ENCODE results near the gene ADK. TPM values are rescaled to one million over a fixed set of nuclear protein-coding genes. Genes with fewer than 3 reads are reported as not detected.

The ADK gene
- total RNA-seq, 2 experiments from 2014 or later: 26.4 to 31.1 TPM

- ChIA-PET CTCF (ENCODE audit: unreplicated experiment) (no interaction called here), POLR2A (interaction anchor here (0.7 to 1.8 kb wide), 3 partner anchors 12 to 415 kb away, joined by 3 to 4 read pairs (median 4); no protein-coding TSS in a partner anchor)
- H3K4me1 ChIP-seq (ENCODE audit: insufficient read depth, low read length, poor library complexity, severe bottlenecking): no peaks in the 10 kb centered on the region
- H3K4me3 ChIP-seq (ENCODE audit: low read depth, low read length, poor library complexity, severe bottlenecking): no peak overlapping the region
- no peak overlapping the region for H3K4me2 ChIP-seq (ENCODE audit: low read length)
- DNase-seq (ENCODE audit: low spot score): no peak
- H3K79me2 ChIP-seq (ENCODE audit: insufficient read depth, low read depth, low read length): no peaks in the 10 kb centered on the region
- H3K36me3 ChIP-seq (ENCODE audit: insufficient read depth, low read length): peaks cover 5% of the 10 kb centered on the region
- intact Hi-C loops (cut with micrococcal nuclease; ENCODE audit: unreplicated experiment): no loop called here
- H3K27ac ChIP-seq (ENCODE audit: low read depth, low read length, poor library complexity, severe bottlenecking): no peak overlapping the region
- TF ChIP-seq EZH2phosphoT487 (IDR thresholded peaks at IDR 0.05; ENCODE audit: borderline replicate concordance, low read depth, low read length): no peak
- no peak for TF ChIP-seq CTCF (conservative IDR thresholded peaks at IDR 0.05; ENCODE audit: low read length)
- no peak overlapping the region for H2AFZ ChIP-seq (ENCODE audit: low read length)
- no peaks in the 10 kb centered on the region for H3K9me2 ChIP-seq (ENCODE audit: insufficient read depth, low read length)
- BruUV-seq (replicated peaks): no TSS peak
- H3K9me3 ChIP-seq (ENCODE audit: low read length): no peaks in the 10 kb centered on the region; the same call in 1 of the 2 replicates
- no peaks in the 10 kb centered on the region for H4K20me1 ChIP-seq (ENCODE audit: insufficient read depth, low read length)
Observed at GRCh38 chr10:74705358-74705980, 554.4 kb downstream of the ADK start.

- H3K9me3 ChIP-seq (ENCODE audit: low read length): no peaks in the 10 kb centered on the region; the same call in 1 of the 2 replicates
- H4K20me1 ChIP-seq (ENCODE audit: insufficient read depth, low read length): no peaks in the 10 kb centered on the region
- no TSS peak for BruUV-seq (replicated peaks)
- H3K4me3 ChIP-seq (ENCODE audit: low read depth, low read length, poor library complexity, severe bottlenecking): no peak overlapping the region
- H3K4me2 ChIP-seq (ENCODE audit: low read length): no peak overlapping the region
- no peaks in the 10 kb centered on the region for H3K9me2 ChIP-seq (ENCODE audit: insufficient read depth, low read length)
- DNase-seq (ENCODE audit: low spot score): no peak
- H3K4me1 ChIP-seq (ENCODE audit: insufficient read depth, low read length, poor library complexity, severe bottlenecking): no peaks in the 10 kb centered on the region
- intact Hi-C loops (cut with micrococcal nuclease; ENCODE audit: unreplicated experiment): no loop called here
- H2AFZ ChIP-seq (ENCODE audit: low read length): no peak overlapping the region
- no peak for TF ChIP-seq CTCF (conservative IDR thresholded peaks at IDR 0.05; ENCODE audit: low read length)
- TF ChIP-seq EZH2phosphoT487 (IDR thresholded peaks at IDR 0.05; ENCODE audit: borderline replicate concordance, low read depth, low read length): no peak
- POLR2A ChIA-PET: no interaction called here
- no peaks in the 10 kb centered on the region for H3K79me2 ChIP-seq (ENCODE audit: insufficient read depth, low read depth, low read length)
- H3K36me3 ChIP-seq (ENCODE audit: insufficient read depth, low read length): peaks cover 5% of the 10 kb centered on the region
- CTCF ChIA-PET (ENCODE audit: unreplicated experiment): no interaction called here
- H3K27ac ChIP-seq (ENCODE audit: low read depth, low read length, poor library complexity, severe bottlenecking): no peak overlapping the region
Observed at GRCh38 chr10:74706966-74707365, 555.9 kb downstream of the ADK start.

GRCh38 chr10:74708246-74708645 lies 557.2 kb downstream of the ADK start:
- Histone ChIP-seq H4K20me1 (ENCODE audit: insufficient read depth, low read length) (no peaks in the 10 kb centered on the region), H3K4me3 (ENCODE audit: low read depth, low read length, poor library complexity, severe bottlenecking) (no peak overlapping the region), H2AFZ (ENCODE audit: low read length) (no peak overlapping the region), H3K4me1 (ENCODE audit: insufficient read depth, low read length, poor library complexity, severe bottlenecking) (no peaks in the 10 kb centered on the region), H3K9me3 (ENCODE audit: low read length) (no peaks in the 10 kb centered on the region; the same call in 1 of the 2 replicates), H3K4me2 (ENCODE audit: low read length) (no peak overlapping the region), H3K36me3 (ENCODE audit: insufficient read depth, low read length) (peaks cover 5% of the 10 kb centered on the region), H3K9me2 (ENCODE audit: insufficient read depth, low read length) (no peaks in the 10 kb centered on the region), H3K79me2 (ENCODE audit: insufficient read depth, low read depth, low read length) (no peaks in the 10 kb centered on the region), H3K27ac (ENCODE audit: low read depth, low read length, poor library complexity, severe bottlenecking) (no peak overlapping the region)
- intact Hi-C loops (cut with micrococcal nuclease; ENCODE audit: unreplicated experiment): no loop called here
- TF ChIP-seq EZH2phosphoT487 (IDR thresholded peaks at IDR 0.05; ENCODE audit: borderline replicate concordance, low read depth, low read length) (no peak), CTCF (conservative IDR thresholded peaks at IDR 0.05; ENCODE audit: low read length) (no peak)
- no peak for DNase-seq (ENCODE audit: low spot score)
- POLR2A ChIA-PET: interaction anchor here (0.6 kb wide), 1 partner anchor 11 kb away, joined by 3 read pairs; no protein-coding TSS in a partner anchor
- BruUV-seq (replicated peaks): no TSS peak
- CTCF ChIA-PET (ENCODE audit: unreplicated experiment): interaction anchor here (0.6 kb wide), 1 partner anchor 65 kb away, joined by 5 read pairs; no protein-coding TSS in a partner anchor

Measured in OCI-LY7 (cell line).